Effector memory CD8-positive, alpha-beta T cell (primary cell): ENCODE data around the gene DUSP7.
A peak's percentile ranks its signal among the peaks of the same experiment; 100 is the strongest.

Experiments
- ATAC-seq: fragments of 150-1000 bp; cut with Tn5 transposase; replicated peaks from 2 replicates; pipeline ENCODE4 v1.10.0; 2021; ENCODE audit warnings: mild to moderate bottlenecking, moderate library complexity
- DNase-seq, 3 experiments: peaks; one replicate each; pipeline ENCODE4 v3.0.0; 2021
- H3K27ac Mint-ChIP-seq, 2 donors: one replicate each; pipeline ENCODE4 v1.8.0; 2022; ENCODE audit warnings: mild to moderate bottlenecking in 2 of 2, mixed read lengths in 2 of 2, moderate library complexity in 2 of 2
- H3K27me3 Mint-ChIP-seq, 2 donors: one replicate each; pipeline ENCODE4 v1.8.0; 2022; ENCODE audit warnings: mixed read lengths in 2 of 2
- H3K36me3 Mint-ChIP-seq: one replicate; pipeline ENCODE4 v1.8.0; 2022; ENCODE audit warnings: mild to moderate bottlenecking, moderate library complexity, mixed read lengths; ENCODE audit not compliant: insufficient read depth
- H3K4me1 Mint-ChIP-seq, 2 donors: one replicate each; pipeline ENCODE4 v1.8.0; 2022; ENCODE audit warnings: low read depth in 2 of 2, mixed read lengths in 2 of 2
- H3K4me3 Mint-ChIP-seq, 2 donors: one replicate each; pipeline ENCODE4 v1.8.0; 2022; ENCODE audit warnings: mild to moderate bottlenecking in 2 of 2, mixed read lengths in 2 of 2, moderate library complexity in 2 of 2
- H3K9me3 Mint-ChIP-seq, 2 donors: one replicate each; pipeline ENCODE4 v1.8.0; 2022; ENCODE audit warnings: mixed read lengths in 2 of 2

The DUSP7 gene

DNA sequence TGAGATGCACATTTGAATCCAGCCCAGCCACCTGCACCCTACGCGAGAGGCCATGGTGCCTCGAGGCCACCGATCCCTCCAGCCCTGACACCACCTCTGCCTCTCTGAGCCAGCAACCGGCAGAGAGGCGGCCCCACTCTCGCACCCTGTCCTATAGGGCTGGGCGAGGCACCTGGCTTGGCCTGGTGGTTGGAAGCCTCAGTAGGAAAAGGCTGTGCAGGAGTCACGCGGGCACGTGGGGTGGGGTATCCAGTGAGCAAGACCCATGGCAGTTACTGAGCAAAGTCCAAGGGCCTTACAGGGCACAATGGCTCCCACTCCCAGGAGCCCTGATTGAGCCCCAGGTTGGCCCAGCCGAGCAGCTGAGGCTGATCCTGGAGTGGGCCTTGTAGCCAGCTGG, 12.4 kb upstream of the DUSP7 start:
- no peak for ATAC-seq
- no peak for DNase-seq
- no peaks in the 10 kb centered on the region for H3K27me3 Mint-ChIP-seq
- H3K36me3 Mint-ChIP-seq = no peaks in the 10 kb centered on the region
- peaks cover 4 to 20% of the 10 kb centered on the region in 2 donors for H3K4me1 Mint-ChIP-seq
- H3K9me3 Mint-ChIP-seq = no peaks in the 10 kb centered on the region
- H3K27ac Mint-ChIP-seq = no peak overlapping the region
- H3K4me3 Mint-ChIP-seq = no peak overlapping the region

DNA sequence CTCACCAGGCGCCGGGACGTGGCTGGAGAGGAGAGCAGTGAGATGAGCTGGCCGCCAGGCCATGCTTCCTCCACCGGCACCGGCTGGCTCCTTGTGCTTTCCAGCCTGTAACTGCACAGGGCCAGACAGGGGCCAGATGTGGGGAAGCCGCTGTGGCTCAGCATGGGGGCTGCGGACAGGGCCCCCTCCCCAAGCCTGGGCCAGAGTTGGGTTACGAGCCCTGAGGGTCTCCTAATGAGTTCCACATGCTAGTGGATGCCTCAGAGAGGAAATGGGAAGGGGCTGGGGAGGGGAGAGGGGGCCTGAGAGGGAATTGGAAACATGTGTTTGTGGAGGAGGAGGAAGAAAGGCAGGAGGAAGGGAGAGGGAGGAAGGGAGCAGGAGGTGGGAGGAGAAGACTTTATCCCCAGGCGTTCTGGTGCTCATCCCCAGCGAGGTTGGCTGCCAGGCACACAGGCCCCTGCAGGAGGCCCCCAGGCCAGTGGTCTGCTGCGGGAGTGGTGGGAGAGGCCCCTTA, 11.7 kb upstream of the DUSP7 start:
- DNase-seq (no peak), ATAC-seq (no peak)
- no peaks in the 10 kb centered on the region for H3K36me3 Mint-ChIP-seq
- H3K27ac Mint-ChIP-seq = no peak overlapping the region
- H3K27me3 Mint-ChIP-seq = no peaks in the 10 kb centered on the region
- H3K9me3 Mint-ChIP-seq = no peaks in the 10 kb centered on the region
- H3K4me3 Mint-ChIP-seq = no peak overlapping the region
- H3K4me1 Mint-ChIP-seq = peaks cover 4 to 20% of the 10 kb centered on the region in 2 donors

- Mint-ChIP-seq H3K4me3 (no peak overlapping the region), H3K36me3 (no peaks in the 10 kb centered on the region), H3K4me1 (peaks cover 4 to 20% of the 10 kb centered on the region in 2 donors), H3K9me3 (no peaks in the 10 kb centered on the region), H3K27me3 (no peaks in the 10 kb centered on the region), H3K27ac (no peak overlapping the region)
- DNase-seq (no peak), ATAC-seq (no peak)
Observed at GRCh38 chr3:52067526-52067925, 11.2 kb upstream of the DUSP7 start.

DNA sequence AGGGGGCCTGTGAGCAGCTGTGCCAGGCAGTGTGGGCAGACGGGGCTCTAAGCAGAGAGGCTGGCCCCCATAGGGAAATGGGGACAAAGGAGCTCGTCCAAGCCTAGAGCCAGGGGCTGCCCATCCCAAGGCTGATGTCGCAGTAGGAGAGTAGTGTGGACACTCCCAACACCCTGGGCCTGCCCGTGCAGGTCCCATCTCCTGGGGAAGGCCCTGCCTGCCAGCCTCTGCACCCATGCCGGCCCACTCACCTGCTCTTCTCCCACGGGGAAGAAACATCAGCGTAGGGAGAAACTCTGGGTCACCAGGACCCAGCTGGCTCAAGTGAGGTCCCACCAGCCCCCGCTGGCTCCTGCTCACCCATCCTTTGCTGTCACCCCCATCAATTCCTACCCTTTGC, 10.7 kb upstream of the DUSP7 start:
- no peaks in the 10 kb centered on the region for H3K36me3 Mint-ChIP-seq
- H3K27me3 Mint-ChIP-seq = no peaks in the 10 kb centered on the region
- H3K4me1 Mint-ChIP-seq = peaks cover 4 to 16% of the 10 kb centered on the region in 2 donors
- ATAC-seq (no peak), DNase-seq (no peak)
- no peak overlapping the region for H3K4me3 Mint-ChIP-seq
- no peaks in the 10 kb centered on the region for H3K9me3 Mint-ChIP-seq
- H3K27ac Mint-ChIP-seq = no peak overlapping the region

DNA sequence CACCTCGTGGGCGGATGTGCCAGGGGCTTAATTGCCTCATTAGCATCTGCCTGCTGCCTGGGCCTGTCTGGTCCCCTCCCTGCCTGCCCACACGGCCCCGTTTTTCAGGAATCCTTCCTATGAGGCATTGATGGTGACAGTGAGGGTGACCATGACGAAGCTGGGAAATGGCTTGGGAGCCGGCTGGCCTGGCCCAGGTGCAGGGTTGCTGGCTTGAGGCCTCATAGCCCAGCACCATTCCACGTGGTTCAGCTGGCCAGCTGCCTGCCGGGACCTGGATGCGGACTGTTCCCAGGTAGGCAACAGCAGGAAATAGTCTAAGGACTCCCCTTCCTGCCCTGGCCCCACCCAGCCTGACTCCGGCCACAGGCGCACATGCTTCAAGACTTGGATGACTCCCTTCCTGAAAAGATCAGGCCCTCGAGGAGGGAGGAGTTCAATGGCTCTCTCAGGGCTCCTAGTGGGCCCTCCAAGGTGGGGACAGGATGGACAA, 8.9 kb upstream of the DUSP7 start:
- Mint-ChIP-seq H3K4me3 (no peak overlapping the region), H3K36me3 (peaks cover 2% of the 10 kb centered on the region), H3K27me3 (no peaks in the 10 kb centered on the region), H3K9me3 (no peaks in the 10 kb centered on the region), H3K4me1 (peaks cover 0 to 4% of the 10 kb centered on the region in 2 donors), H3K27ac (no peak overlapping the region)
- ATAC-seq (no peak), DNase-seq (no peak)

GRCh38 chr3:52064561-52064960, 8.2 kb upstream of the DUSP7 start:
- H3K27me3 Mint-ChIP-seq = no peaks in the 10 kb centered on the region
- H3K4me1 Mint-ChIP-seq = peaks cover 0 to 1% of the 10 kb centered on the region in 2 donors
- no peak overlapping the region for H3K4me3 Mint-ChIP-seq
- DNase-seq (no peak), ATAC-seq (no peak)
- peaks cover 2% of the 10 kb centered on the region for H3K36me3 Mint-ChIP-seq
- H3K27ac Mint-ChIP-seq = no peak overlapping the region
- no peaks in the 10 kb centered on the region for H3K9me3 Mint-ChIP-seq

DNA sequence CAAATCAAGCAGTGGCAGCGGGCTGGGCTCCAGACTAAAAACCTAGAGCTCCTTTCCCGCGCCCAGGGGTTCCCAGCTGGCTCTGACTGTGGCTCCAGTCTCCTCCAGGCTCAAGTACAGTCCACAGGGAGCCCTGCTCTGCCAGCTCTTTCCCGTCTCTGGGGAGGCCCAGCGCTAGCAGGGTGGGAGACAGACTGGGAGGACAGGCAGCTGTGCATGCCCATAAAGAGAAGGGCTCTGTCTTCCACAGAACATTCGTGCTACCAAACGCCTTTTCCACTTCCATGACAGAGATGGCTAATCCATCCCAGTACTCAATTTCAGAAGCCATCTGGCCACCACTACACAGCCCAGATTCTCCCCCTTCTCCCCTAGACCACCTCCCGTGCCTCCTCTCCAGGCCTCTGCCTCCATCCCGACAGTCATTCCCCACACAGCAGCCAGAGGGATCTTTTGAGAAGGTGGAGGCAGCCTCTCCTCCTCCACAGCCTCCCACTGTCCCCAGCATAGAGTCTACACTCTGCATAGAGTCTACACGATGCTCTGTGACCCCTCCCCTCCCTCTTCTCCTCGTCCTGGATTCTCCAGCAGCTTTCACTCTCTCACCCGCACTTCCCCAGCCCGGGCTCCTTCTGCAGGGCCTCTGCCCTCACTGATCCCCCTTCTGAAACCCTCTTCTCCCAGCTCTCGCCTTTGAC, 6.8 kb upstream of the DUSP7 start:
- ATAC-seq (no peak), DNase-seq (no peak)
- H3K36me3 Mint-ChIP-seq = peaks cover 6% of the 10 kb centered on the region
- H3K4me3 Mint-ChIP-seq = no peak overlapping the region
- H3K27me3 Mint-ChIP-seq = no peaks in the 10 kb centered on the region
- H3K9me3 Mint-ChIP-seq = no peaks in the 10 kb centered on the region
- peaks cover 0 to 2% of the 10 kb centered on the region in 2 donors for H3K4me1 Mint-ChIP-seq
- H3K27ac Mint-ChIP-seq = peak overlapping the region in 1 of 2 donors; percentile 18

- DNase-seq (no peak), ATAC-seq (peak; percentile 22)
- Mint-ChIP-seq H3K27me3 (no peaks in the 10 kb centered on the region), H3K9me3 (no peaks in the 10 kb centered on the region), H3K4me1 (peaks cover 0 to 5% of the 10 kb centered on the region in 2 donors), H3K27ac (no peak overlapping the region), H3K36me3 (peaks cover 8% of the 10 kb centered on the region), H3K4me3 (no peak overlapping the region)
Observed at GRCh38 chr3:52062505-52062904, 6.1 kb upstream of the DUSP7 start.

DNA sequence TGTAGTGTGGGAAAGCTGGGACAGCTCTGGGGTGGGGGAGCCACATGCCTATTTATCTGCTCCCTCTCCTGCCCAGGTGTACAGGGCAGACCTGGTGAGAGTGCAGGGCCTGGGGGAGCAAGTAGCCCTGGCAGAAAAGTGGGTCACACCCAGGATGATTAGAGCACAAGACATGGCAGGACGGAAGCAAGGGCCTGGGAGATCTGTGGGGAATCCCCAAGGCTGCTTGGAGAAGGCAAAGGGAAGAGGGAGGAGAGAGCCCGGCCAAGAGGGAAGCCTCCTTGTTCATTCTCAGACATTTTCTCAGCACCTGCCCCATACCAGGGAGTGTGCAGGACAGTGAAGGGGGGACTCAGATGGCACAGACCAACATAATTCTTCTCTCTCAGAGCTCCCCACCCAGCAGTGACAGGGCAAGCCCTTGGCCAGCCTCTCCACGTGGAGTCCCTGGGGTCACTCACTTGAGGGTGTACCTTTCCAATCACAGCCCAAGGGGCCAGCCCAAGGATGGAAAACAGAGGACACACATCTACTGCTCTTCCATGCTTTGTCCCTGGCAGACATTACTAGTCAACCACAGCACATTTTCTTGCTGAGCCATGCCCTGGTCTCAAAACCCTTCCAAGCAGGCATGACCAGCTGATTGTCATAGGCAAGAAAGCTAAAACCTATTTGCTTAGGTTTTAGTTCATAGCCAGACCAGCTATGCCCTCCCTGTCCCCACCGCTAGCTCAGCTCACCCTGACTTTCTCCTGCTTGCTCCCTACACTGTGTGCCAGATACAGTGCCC, 4.9 kb upstream of the DUSP7 start:
- H3K27ac Mint-ChIP-seq = no peak overlapping the region

GRCh38 chr3:52059781-52060180, 3.4 kb upstream of the DUSP7 start:
- ATAC-seq = no peak
- Mint-ChIP-seq H3K27me3 (no peaks in the 10 kb centered on the region), H3K4me3 (no peak overlapping the region), H3K9me3 (no peaks in the 10 kb centered on the region), H3K36me3 (peaks cover 28% of the 10 kb centered on the region), H3K27ac (no peak overlapping the region), H3K4me1 (peaks cover under 1 to 17% of the 10 kb centered on the region in 2 donors)
- no peak for DNase-seq

More for the DNA sequence above, 4.9 kb upstream of the DUSP7 start:
- peaks cover 18% of the 10 kb centered on the region for H3K36me3 Mint-ChIP-seq
- H3K27me3 Mint-ChIP-seq = no peaks in the 10 kb centered on the region
- H3K4me3 Mint-ChIP-seq = no peak overlapping the region
- peaks cover 0 to 13% of the 10 kb centered on the region in 2 donors for H3K4me1 Mint-ChIP-seq
- no peak for DNase-seq
- no peaks in the 10 kb centered on the region for H3K9me3 Mint-ChIP-seq
- ATAC-seq = no peak

DNA sequence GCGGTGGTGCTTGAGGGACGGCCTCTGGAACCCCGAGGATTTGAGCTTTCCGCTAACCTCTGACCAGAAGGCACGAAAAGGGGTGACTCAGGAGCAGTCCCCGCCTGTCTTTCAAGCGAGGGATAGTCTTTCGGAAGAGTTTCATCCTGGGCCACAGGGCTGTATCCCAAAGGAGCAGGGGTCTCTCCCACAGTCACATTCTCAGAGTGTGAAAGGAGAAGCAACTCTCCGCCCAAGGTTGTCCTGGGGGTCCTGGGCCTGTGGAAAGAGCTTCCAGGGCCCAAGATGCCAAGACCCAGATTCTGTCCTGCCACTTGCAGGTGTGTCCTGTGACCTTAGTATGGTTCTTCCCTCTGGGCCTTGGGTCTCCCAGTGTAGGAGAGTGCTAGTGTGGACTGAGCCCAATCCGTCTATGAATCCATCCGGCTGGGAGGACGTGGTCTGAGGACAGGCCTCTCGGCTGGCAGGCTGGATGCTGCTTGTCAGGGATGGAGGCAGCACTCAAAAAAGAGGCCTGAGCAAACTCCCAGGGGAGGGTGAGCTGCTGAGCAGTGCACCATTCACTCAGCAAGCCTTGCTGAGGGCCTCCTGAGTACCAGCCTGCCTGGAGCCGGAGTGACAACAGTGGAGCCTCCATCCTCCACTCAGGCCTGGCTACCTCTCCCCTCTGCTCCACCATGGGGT, 1.6 kb upstream of the DUSP7 start:
- peaks cover 19 to 35% of the 10 kb centered on the region in 2 donors for H3K4me1 Mint-ChIP-seq
- ATAC-seq (no peak), DNase-seq (no peak)
- H3K9me3 Mint-ChIP-seq = no peaks in the 10 kb centered on the region
- peak overlapping the region in 1 of 2 donors; percentile 96 for H3K27ac Mint-ChIP-seq
- H3K27me3 Mint-ChIP-seq = no peaks in the 10 kb centered on the region
- peak overlapping the region; percentile 87 to 95 for H3K4me3 Mint-ChIP-seq
- H3K36me3 Mint-ChIP-seq = peaks cover 37% of the 10 kb centered on the region

DNA sequence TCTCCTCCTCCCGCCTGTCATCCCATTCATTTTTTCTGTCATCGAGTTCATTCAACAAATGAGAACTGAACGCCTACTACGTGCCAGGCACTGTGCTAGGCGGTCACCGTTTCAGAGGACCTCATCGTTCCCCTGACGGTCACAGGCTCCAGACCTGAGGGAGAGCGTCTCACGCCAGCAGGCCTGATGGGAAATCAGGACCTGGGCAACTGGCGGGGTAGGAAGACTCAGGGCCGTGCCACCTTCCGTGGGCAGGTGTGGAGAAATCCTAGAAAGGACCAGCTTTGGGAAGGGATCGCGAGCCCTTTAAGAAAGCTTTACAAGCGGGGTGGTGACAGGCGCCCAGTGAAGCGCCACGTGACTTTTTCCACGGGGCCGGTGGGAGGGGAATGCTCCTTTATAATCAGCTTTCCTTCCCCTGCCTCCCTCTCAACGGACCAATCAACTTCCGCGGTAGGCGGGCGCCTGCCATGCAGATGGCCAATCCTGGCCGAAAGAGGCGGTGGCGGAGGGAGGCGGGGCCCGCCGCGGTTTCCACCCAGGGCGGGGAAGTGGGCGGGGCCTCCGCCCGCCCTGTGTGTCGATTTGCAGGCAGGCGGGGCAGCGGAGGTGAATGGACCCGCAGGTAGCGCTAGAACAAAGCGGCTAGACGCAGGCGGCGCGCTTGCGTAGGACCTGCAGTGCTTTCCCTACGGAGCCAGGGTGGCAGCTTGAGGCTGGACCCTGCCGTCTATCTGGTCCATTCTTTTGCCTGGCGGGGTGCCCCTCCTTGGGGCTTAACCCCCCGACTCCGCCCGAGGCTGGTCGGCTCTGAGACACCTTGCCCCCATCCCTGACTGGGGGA, 819 bp upstream of the DUSP7 start:
- Mint-ChIP-seq H3K36me3 (peaks cover 43% of the 10 kb centered on the region), H3K9me3 (no peaks in the 10 kb centered on the region), H3K27me3 (no peaks in the 10 kb centered on the region), H3K27ac (peak overlapping the region; percentile 83 to 96), H3K4me3 (peak overlapping the region; percentile 87 to 95), H3K4me1 (peaks cover 24 to 41% of the 10 kb centered on the region in 2 donors)
- peak; percentile 83 for ATAC-seq
- DNase-seq = peak; percentile 98
